Sigmoid colon (tissue), 7 donors: ENCODE data around the gene TINAG. TPM values are rescaled to one million over a fixed set of nuclear protein-coding genes. Genes with fewer than 3 reads are reported as not detected.

ENCODE experiments used
- polyA plus RNA-seq, 3 donors: library from polyadenylated mRNA; stranded (reverse); fragments of 200-250 nt; gene quantifications; one replicate each; pipeline ENCODE4 v1.2.3, GENCODE V29; 2013
- total RNA-seq, 4 donors: library from RNA; depleted of rRNA; stranded (reverse); fragments of >200 nt; gene quantifications; one replicate each; pipeline ENCODE4 v1.1.0, GENCODE V29; 2016
- donor health status: healthy with polysubstance abuse.
- donor health status: Bipolar disorder and iron deficiency.
- donor health status: healthy.

The TINAG gene
- total and polyA plus RNA-seq, 7 donors: 16.9 to 19.8 (median 17.2) TPM; not detected in 4

Other genes with a start within 250 kb of the TINAG start
- 1 to 10 TPM in 1 of 4 donors, under 1 TPM in 1, not detected in 2; 0.71 to 1.3 TPM for gene MLIP, start 197.0 kb upstream of the TINAG start, total RNA-seq
- 1 to 10 TPM in 2 of 3 donors, under 1 TPM in 1; 0.31 to 2.8 (median 1.2) TPM for gene MLIP, start 197.0 kb upstream of the TINAG start, polyA plus RNA-seq